GM18507 (cell line): Measurements from ENCODE around the gene KCNE5.
"Not testable (repeated sequence)": the region's sequence is repeated elsewhere in the genome, so short reads cannot be mapped to it uniquely, and the experiment has no call there.

ENCODE experiments used
- DNase-seq: peaks from one replicate; pipeline ENCODE4 v3.0.0; 2011; ENCODE audit warnings: low read depth; ENCODE audit not compliant: insufficient read length; ENCODE audit errors: extremely low spot score
- FAIRE-seq: peaks from 2 replicates; lab custom pipeline; 2011; peaks lifted over from hg19 to GRCh38; lab: Jason Lieb, UNC

Gene KCNE5

DNA sequence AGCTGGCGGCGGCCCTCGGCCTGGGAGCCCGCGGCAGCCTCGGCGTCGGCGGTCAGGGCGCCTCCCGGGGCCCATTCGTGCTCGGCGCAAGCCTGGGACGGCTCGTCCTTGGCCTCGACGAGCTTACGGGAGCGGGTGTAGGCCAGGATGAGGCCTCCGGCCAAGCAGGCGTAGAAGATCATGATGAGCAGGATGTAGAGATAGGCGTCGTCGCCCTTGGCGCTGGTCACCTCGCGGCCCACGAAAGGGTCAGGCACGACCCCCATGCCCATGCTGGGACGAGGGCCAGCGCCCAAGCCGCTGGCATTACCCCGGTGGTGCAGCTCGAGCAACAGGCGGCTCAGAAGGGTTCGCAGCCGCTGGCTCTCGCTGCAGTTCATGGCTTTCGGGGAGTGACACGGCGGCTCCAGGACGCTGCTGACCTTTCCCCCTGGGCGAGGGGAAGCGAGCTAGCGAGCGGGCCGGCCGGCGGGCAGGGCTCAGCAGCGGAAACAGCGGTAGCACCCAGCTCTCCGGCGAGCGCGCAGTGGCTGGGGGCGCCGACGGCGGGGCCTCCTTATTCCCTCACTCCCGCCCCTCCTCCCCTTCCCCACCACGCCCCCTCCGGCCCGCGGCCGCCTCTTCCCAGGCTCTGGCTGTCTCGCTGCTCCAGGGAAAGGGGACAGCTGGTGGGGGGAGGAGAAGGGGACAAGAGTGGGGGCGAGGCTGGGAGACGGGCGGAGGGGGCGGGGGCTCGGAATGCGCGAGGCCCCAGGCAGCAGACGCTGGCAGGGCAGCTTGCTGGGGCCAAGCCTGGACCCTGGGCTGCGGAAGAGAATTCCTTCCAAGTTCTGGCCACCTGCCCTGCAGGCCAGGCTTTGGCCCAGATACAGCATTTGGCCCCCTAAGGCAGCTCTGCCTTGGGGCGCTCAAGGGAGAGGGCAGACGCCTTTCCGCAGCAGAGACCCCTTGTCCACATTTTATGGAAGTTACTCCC is at the start of gene KCNE5:
TSS of gene KCNE5 (minus strand) at position 532 of the 976 bp plus-strand sequence. CDS start at position 380, 152 bp downstream.
- no peak for FAIRE-seq
- DNase-seq: no peak

DNA sequence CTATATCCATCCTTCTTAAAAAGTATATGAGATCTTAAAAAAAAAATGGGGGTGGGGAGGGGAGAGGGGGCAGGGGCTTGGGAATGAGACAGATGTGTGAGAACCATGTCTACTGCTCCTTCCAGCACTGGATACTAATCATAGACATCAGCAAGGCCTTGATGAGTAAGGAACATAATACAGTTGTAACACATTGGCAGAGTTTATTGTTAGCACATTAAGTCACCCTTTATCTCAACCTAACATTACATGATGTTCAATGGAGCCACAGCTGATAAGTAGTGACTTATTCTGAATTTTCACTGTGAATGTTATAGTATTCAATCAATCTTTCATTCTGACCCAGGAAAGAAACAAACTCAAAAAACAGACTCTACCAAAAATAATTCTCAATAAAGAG is 47.3 kb upstream of the KCNE5 start:
- FAIRE-seq (no peak), DNase-seq (no peak)

- DNase-seq, FAIRE-seq: not testable (repeated sequence)
These were observed 46.2 kb upstream of the KCNE5 start for GRCh38 chrX:109671170-109671569.

DNA sequence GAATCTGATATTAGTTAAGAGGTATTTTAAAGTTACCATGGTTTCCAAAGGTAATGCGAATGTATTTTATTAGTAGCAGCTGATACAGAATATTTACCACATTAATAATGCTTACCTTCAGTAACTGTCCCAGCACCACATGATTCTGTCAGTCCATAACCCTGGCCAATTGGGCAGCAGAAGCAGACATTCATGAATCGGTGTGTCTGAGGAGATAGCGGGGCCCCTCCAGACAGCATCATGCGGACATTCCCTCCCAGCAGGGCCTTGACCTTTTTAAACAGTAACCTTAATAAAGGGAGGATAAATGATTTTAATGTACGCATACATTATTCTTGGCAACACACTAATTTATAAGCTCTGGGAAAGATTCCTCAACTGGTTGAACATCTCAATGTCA is 43.0 kb upstream of the KCNE5 start:
- no peak for DNase-seq
- no peak for FAIRE-seq

DNA sequence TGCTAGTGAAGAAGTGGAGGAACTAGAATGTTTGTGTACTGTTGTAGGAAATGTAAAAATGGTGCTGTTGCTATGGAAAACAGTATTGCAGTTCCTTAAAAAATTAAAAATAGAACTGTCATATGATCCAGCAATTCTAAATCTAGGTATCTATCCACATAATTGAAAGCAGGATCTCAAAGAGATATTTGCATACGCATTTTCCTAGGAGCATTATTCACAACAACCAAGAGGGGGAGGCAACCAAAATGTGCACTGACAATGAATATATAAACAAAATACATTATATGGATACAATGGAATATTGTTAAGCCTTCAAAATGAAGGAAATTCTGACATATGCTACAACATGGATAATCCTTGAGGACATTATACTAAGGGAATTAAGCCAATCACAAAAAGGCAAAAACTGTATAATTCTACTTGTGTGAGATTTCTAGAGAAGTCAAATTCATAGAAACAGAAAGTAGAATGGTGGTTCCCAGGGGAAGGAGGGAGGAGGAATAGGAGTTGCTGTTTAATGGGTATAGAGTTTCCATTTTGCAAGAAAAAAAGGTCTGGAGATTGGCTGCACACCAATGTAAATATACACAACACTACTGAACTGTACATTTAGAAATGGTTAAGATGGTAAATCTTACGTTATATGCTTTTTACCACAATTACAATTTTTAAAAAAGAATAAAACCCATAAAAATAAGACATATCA is 35.6 kb upstream of the KCNE5 start:
- FAIRE-seq: no peak
- no peak for DNase-seq

- DNase-seq (no peak), FAIRE-seq (no peak)
These were observed 33.4 kb upstream of the KCNE5 start for GRCh38 chrX:109658391-109658790.

DNA sequence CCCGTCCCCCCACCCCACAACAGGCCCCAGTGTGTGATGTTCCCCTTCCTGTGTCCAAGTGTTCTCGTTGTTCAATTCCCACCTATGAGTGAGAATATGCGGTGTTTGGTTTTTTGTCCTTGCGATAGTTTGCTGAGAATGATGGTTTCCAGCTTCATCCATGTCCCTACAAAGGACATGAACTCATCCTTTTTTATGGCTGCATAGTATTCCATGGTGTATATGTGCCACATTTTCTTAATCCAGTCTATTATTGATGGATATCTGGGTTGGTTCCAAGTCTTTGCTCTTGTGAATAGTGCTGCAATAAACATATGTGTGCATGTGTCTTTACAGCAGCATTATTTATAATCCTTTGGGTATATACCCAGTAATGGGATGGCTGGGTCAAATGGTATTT is 32.4 kb upstream of the KCNE5 start:
- not testable (repeated sequence) for DNase-seq, FAIRE-seq

GRCh38 chrX:109656774-109657173 is 31.8 kb upstream of the KCNE5 start:
- DNase-seq: no peak

GRCh38 chrX:109655502-109656201 is 30.7 kb upstream of the KCNE5 start:
- FAIRE-seq: peak; percentile 62
- DNase-seq: no peak

More at GRCh38 chrX:109656774-109657173, 31.8 kb upstream of the KCNE5 start:
- no peak for FAIRE-seq

DNA sequence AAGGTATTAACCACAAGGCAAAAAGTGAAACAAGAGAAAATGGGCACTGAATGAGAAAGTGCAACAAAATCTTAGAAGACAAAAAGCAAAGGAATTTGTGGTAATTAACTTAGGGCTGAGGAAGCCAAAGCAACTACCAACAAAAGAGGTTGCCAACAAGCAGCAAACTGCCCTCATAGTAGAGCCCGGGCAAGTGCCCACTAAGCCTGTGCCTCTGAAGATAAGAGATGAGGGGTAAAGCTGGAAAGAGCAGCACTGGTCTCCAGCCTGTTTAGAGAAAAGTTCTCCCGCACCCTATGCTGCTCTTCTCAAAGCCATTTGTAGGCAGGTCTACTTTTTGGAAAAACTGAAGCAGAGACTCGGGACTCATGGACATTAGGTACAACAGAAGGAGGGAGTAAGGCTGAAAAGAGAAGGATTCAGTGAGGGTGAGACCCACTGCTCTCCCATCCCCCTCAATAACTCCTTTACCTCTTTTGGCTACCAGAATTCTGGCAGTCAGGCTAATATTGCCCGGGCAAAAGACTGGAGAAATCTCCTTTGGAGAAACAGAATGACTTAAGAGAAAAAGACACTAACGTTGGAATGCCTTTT is 29.6 kb upstream of the KCNE5 start:
- DNase-seq (no peak), FAIRE-seq (peak; percentile 5)

DNA sequence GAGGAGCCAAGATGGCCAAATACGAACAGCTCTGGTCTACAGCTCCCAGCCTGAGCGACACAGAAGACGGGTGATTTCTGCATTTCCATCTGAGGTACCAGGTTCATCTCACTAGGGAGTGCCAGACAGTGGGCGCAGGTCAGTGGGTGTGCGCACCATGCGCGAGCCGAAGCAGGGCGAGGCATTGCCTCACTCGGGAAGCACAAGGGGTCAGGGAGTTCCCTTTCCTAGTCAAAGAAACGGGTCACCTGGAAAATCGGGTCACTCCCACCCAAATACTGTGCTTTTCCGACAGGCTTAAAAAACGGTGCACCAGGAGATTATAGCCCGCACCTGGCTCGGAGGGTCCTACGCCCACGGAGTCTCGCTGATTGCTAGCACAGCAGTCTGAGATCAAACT is 19.7 kb upstream of the KCNE5 start:
- not testable (repeated sequence) for FAIRE-seq, DNase-seq

GRCh38 chrX:109643687-109644086 is 18.7 kb upstream of the KCNE5 start:
- no peak for DNase-seq
- FAIRE-seq: no peak

DNA sequence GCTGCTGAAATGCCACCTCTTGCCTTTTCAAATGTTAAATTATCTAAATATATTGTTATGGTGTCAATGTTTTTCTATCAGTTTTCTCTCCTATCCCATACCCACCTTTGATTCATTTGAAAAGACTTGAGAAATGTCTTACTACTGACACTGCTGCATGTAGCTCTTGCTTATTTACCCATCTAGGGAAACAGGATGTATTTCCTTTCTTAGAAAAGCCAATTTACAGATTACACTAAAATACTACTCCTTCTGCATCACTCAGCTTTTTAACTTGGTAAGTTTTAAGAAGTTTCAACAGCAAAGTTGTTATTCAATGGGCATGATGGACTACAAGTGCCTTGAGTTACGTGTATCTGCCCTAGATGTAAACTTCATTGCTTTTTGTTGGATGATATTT is 13.2 kb upstream of the KCNE5 start:
- FAIRE-seq: no peak

DNA sequence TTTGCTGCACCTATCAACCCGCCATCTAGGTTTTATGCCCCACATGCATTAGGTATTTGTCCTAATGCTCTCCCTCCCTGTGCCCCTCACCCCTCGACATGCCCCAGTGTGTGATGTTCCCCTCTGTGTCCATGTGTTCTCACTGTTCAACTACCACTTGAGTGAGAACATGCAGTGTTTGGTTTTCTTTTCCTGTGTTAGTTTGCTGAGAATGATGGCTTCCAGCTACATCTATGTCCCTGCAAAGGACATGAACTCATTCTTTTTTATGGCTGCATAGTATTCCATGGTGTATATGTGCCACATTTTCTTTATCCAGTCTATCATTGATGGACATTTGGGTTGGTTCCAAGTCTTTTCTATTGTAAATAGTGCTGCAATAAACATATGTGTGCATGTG is 12.5 kb upstream of the KCNE5 start:
- not testable (repeated sequence) for DNase-seq, FAIRE-seq

More for the DNA sequence above, 13.2 kb upstream of the KCNE5 start:
- DNase-seq: no peak

GRCh38 chrX:109635146-109635545 is 10.2 kb upstream of the KCNE5 start:
- FAIRE-seq (peak; percentile 12), DNase-seq (no peak)

DNA sequence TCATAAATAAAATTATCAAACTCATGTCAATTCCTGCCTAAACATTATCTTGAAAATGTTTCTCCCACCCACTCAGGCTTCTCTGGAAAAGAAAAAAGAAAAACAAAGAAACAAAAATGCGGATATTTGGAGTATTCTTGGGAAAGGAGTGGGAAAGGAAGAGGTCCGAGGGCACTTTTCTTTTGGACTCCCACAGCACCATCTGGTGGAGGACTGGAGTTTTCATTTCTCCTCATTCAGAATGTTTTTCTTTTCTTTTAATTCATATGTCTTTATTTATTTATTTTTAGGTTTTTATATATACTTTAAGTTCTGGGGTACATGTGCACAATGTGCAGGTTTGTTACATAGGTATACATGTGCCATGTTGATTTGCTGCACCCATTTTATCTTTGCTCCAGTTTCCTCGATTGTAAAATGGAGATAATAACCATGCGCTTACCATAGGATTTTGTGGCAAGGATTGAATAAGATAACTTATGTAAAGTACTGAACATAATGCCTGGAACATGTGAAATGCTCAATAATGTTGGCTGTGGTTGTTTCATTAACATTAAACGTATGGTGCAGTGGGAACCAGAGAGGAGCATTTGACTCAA is 8.0 kb upstream of the KCNE5 start:
- FAIRE-seq: no peak
- no peak for DNase-seq

- FAIRE-seq: no peak
- no peak for DNase-seq
These were observed 4.3 kb upstream of the KCNE5 start for GRCh38 chrX:109629310-109629709.

DNA sequence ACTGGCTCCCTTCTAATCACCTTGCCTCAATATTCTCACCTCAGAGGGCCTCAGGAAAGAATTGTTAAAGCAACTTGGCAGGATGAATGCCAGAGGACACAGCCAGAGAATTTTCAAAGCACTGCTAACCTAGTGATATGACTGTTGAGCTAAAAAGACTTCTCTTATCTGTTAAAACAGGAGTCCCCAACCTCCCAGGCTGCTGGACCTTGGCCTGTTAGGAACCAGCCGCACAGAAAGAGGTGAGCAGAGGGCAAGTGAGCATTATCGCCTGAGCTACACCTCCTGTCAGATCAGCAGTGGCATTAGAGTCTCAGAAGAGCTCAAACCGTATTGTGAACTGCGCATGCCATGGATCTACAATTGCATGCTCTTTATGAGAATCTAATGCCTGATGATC is 1.7 kb upstream of the KCNE5 start:
- no peak for DNase-seq
- no peak for FAIRE-seq

DNA sequence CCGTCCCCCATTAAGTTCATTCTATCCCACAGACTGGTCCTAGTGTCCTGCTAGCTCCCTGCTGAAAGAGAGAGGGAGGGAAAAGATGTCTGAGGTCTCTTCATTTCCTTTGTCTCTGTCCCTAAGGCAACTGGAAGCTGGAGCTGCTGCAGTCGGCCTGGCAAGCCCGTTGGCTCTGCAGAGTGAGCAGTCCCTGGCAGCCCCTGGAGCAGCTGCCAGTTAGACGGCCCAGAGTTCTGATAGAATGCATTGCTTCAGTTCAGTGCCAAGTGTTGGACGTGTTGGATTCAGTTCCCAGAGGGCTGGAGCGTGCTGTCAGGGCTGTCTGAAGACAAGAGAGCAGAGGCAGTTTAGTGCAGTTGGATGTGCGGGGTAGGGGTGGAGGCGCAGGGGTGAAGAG is 975 bp downstream of the KCNE5 start:
- DNase-seq (no peak), FAIRE-seq (no peak)
